ENCODE results near the gene CCRL2.
"Not testable (repeated sequence)": the region's sequence is repeated elsewhere in the genome, so short reads cannot be mapped to it uniquely, and the experiment has no call there.

The CCRL2 gene

DNA sequence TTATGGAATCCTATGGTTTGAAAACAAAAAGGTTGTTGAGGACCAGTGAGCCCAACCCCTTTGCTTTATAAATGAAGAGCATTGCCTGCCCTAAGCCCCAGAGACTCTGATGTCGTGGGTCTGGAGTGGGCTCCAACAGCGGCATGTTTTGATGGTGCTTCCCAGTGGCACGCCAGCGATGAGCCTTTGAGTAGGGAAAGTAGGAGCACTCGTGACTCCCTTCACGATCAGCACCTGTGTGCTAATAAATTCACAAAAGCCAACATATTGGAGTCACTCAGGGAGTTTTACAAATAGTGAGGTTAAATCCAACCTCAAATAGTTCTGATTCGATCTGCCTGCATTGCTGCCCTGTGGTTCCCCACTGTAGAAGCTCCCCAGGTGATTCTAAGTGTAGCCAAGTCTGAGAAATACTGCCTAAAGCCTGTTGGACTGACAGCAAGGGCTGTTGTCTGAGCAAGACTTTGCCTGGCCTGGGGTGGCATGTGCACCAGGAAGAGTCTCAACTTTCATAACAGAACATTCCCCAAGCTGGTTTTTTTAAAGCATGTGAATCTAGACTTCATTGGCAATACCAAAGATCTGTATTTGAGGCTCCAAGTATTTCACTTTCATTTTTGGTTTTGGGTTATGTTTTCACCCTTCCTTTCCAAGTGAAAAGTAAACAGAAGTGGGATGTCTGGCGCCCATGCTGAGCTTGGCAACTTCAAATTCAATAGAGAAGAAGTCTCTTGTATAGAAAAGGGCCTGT is 26.4 kb upstream of the CCRL2 start:
- DNase-seq (ENCODE audit: low spot score) (no peak), FAIRE-seq (no peak)

DNA sequence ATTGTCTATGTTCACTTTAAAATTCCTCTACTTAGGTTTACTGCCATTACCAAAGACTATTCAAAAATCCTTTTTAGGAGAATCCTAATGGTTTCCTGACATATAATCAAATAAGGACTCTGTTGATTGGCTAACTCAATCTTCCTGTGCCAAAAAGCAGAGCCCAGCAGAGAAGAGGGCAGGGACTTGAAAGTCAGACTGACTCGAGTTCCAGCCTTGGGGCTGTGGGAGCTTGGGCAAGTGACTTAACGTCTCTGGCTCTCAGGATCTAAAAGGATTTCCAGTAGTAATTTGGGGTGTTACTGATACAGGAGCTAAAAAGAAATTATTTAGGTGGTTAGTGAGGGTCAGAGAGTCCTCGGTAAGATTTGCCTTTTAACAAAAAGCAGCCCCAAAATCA is 25.4 kb upstream of the CCRL2 start:
- DNase-seq (ENCODE audit: low spot score) (no peak), FAIRE-seq (no peak)

DNA sequence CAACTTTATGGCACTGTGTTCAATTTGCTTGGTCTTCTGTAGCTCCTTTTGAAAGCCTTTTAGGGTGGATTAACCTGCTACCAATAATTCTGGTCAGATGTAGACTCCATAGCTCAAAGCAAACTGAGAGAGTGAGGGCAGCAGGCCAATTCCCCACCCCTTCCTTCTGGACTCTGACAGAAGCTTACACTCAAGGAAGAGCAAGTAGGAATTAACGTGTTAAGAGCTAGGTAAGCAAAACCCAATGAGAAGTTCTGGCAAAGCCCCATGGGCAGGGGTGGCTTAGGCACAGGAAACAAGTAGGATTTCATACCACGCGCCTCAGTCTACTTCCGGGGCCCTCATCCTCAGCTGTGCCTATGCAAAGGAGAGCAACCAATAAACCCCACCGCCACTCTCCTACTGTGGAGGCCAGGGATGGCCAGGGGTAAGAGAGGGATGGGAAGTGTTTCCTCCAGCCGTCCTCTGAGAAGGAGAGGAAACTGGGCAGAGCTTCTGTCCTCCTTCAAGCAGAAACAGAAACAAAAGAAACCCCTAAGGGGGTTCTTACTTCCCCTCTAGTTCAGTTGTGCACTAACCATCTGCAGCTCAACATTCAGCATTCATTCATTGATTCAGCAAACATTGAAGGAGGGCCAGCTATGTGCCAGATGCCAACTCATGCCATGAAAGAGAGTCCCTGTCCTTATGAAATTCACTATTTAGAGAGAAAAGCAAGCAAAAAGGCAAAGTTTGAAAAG is 23.7 kb upstream of the CCRL2 start:
- peak; percentile 85 for FAIRE-seq

DNA sequence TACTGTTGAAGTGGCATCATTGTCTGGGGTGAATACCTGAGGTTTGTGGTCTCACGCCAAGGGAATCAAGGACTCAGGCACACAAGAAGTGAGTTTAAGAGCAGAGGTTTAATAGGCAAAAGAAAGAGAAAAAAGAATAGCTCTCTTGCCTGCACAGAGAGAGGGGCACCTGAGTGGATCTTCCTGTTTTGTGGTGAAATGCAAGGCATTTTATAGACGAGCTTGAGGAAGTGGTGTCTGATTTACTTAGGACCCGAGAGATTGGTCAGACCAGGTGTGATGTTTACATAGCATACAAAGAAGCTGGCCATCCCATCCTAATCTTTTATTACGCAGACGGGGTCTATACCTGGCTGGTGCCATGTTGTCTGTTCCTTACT is 23.1 kb upstream of the CCRL2 start:
- FAIRE-seq (no peak), DNase-seq (ENCODE audit: low spot score) (no peak)

More for the DNA sequence above, 23.7 kb upstream of the CCRL2 start:
- no peak for DNase-seq (ENCODE audit: low spot score)

DNA sequence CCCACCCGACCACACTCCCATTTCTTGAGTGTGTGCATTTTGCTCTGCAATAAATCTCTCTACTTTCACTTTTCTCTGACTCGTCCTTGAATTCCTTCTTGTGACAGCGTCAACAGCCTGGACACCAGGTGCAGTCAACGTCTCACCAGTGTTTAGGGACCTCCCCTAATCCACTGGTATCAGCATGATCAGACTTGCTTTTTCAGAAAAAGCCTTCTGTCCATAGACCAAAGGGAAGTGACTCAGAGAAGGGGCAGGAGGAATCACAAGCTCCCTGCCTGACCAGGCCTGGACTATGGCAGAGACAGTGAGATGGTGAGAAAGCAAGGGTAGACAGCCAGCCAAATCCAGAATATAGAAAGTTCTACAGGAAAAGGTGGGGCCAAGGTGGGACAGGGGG is 20.9 kb upstream of the CCRL2 start:
- FAIRE-seq: peak; percentile 75
- DNase-seq (ENCODE audit: low spot score): peak; percentile 82

DNA sequence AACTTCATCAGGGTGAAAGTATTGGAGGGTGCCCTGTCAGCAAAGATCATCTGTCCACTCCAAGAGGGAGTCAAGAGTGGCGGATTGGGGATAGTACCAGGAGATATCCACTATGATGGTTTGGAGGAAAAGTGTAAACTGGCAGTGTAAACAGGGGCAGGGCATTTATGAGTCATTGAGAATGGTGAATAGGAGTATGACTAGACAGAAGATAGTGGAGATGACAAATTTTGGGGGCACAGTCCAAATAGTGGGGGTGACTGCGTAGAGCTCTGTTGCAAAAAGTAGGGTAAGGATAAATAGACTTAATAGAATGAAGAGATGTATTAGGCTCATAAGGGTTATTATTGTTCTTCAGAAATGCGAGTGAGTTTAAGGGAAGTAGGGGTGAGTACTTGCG is 18.2 kb upstream of the CCRL2 start:
- not testable (repeated sequence) for FAIRE-seq; DNase-seq (ENCODE audit: low spot score)

DNA sequence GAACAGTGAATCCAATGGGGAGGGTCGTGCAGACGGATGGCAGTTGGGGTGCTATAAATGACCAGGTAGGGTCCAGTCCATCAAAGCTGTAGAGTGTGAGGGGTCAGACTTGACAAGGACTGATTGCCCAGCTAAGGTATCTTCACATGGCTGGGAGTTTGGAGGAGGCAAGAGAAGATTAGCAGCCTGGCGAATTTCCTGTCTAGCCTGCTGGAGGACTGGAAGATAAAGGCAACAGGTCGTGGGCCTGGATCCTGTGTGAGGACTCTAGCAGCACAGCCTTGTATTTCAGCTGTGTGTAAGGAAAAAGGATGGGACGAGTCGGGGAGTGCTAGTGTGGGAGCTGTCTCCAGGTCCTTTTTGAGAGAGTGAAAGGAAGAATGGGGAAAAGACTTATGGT is 17.8 kb upstream of the CCRL2 start:
- no peak for FAIRE-seq
- DNase-seq (ENCODE audit: low spot score): no peak

DNA sequence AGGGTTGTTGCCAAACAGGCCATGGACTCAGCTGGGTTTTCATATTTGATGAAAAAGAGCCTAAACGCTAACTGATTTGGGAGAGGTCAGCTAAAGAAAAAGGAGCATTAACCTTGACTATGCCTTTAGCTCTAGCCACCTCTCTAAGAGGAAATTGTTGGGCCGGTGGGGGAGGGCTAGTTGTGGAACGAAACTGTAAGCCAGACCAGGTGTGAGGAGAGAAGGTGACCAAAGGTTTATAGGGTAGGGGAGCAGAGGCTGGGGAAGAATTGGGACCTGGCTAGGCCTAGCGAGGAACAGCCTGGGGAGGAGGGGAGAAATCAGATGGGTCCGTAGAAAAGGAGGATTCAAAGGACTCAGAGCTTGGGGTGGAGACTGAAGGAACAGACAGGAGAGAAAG is 15.5 kb upstream of the CCRL2 start:
- FAIRE-seq; DNase-seq (ENCODE audit: low spot score): not testable (repeated sequence)

DNA sequence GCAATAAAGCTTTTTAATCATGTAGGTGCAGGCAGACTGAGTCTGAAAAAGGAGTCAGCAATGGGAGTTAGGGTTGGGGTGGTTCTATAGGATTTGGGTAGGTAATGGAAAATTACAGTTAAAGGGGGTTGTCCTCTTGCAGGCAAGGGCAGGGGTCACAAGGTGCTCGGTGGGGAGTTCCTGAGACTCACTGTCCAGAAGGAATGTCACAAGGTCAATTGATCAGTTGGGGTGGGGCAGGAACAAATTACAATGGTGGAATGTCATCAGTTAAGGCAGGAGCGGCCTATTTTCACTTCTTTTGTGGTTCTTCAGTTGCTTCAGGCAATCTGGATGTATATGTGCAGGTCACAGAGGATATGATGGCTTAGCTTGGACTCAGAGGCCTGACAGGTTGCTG is 14.0 kb upstream of the CCRL2 start:
- DNase-seq (ENCODE audit: low spot score) (no peak), FAIRE-seq (no peak)

DNA sequence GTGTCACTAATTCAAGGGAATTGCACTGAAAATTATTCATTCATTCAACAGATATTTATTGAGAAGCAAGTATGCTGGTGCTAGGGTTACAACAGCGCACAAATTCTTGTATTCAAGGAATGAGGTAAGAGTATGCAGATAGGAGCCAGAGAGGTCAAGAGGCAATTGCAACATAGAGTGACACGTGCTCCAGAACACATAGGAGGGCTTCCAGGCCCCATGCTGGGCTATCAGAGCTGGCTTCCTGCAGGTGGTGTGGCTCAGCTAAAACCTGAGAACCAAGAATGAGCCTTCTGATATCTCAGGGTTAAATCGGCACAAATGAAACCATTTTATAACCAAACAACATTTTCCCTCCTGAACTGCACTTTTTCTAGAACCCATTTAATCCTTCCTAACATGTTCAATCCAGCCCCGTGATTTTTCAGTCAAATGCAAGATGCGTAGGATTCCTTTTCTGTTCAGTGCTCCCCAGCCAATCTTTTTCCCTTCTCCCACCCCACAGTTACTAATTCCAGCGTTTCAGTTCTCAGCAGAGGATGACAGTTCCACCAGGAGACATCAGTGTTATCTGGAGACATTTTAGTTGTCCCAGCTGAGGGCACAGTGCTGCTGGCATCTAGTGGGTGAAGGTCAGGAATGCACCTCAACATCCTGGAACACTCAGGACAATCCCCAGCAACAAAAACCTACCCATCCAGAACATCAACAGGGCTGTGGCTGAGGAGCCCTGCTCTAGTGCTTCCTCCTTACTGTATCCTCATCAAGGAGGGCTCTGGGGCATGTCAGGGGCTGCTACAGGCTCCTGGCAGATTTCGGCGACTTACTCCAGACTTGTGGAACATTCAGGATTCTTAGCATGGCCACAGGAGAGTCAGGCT is 13.3 kb upstream of the CCRL2 start:
- DNase-seq (ENCODE audit: low spot score): no peak
- no peak for FAIRE-seq

DNA sequence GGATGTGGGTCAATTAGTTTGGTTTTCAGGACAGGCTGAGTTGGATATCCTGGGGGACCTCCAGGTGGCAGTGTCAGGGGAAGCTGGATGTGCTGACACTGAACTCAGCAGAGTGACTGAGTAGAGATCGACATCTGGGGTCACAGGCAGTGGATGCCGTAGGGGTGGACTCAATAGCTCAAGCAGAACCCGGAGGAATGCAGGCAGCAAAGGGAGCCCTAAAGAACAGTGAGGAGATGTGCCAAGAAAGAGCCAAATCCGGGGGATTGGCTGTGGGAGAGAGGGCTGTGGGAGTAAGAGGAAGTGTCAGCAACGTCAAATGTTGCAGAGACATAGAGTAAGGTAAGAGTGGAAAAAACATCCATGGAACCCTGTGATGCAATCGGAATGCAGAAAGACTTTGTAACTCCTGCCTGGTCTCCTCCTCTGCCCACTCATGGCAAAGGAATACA is 11.8 kb upstream of the CCRL2 start:
- no peak for FAIRE-seq
- DNase-seq (ENCODE audit: low spot score): no peak

DNA sequence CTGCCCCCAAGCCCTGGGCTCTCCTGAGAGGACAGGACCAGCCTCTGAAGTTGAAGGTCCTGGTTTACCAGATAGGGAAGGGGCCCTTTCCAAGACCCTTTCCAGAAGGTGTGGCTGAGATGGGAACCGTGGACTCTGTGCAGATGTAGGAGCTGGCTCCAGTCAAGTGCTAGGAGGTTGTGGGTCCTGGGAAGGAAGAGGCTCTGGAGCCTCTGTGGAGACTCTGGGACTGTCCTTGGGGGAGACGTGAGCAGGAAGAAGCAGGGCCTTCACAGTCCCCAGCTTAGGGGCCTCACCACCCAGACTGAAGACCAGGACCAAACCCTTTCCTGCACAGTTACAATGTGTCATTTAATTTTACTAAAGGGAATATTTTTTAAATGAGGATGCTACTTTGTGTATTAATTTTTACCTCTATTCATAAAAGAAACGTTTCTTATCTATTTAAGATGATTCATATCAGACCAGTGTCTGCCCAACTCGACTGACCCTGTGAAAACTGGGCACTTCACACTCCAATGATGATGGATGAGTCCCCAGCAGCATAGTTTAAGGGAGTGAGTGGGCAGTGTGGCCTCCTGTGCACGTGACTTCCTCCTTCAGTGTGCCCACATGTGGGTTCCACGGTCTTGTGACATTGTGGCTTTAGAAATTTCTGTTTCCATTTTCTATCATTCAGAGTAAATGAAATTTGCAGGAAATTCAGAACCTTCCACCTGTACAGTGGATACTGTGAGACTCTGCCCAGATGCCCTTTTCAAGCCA is 11.1 kb upstream of the CCRL2 start:
- DNase-seq (ENCODE audit: low spot score) (no peak), FAIRE-seq (no peak)

DNA sequence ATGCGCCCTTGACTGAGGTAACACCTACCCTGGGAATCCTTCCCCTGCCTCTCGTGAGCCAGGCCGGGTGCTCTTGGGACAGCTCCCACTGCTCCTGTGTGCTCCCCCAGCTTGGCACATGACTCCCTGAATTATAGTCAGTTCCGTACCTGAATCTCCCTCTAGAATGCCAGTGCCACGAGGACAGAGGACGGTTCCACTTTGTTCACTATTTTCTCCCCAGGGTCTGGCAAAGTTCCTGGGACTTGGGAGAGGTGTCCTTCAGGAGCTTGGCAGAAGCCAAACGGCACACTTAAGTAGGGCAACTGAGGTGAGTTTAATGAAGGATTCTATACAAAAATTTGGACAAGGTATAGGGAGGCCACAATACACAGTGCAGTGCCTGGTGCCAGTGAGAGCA is 9.9 kb upstream of the CCRL2 start:
- no peak for DNase-seq (ENCODE audit: low spot score)
- FAIRE-seq: no peak

DNA sequence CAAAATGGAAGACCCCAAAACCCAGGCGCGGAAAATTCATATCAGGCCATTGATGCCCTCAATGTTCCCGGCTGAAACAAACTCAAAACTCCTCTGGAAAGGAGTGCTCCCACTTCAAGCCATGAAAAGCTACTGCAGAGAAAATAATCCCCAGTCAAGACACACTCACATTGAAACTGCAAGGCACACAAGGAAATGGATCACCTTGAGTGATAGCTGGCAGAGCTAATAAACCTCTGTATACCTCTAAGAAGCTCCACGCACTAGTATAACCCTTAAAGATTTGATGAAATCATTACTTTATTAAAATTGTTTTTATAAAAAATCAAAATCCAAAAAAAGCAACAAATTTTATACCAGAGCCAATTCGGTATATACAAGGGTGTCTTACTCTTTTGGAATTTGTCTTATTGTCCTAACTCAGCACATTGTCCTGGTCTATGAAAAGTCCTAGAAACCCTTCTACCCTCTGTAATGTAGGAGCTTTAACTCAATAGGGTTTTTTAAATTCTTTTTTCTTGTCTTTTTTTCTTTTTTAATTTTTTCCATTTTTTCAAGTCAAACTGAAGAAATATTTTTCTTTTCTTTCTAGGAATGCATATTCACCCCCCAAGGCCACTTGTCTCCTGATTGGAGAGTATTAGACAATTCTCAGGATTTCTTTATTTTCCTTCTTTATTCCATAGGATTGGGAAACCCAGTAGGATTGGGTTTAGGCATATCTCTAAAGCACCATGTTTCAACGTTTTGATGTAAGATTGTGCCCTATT is 8.7 kb upstream of the CCRL2 start:
- FAIRE-seq (no peak), DNase-seq (ENCODE audit: low spot score) (no peak)

DNA sequence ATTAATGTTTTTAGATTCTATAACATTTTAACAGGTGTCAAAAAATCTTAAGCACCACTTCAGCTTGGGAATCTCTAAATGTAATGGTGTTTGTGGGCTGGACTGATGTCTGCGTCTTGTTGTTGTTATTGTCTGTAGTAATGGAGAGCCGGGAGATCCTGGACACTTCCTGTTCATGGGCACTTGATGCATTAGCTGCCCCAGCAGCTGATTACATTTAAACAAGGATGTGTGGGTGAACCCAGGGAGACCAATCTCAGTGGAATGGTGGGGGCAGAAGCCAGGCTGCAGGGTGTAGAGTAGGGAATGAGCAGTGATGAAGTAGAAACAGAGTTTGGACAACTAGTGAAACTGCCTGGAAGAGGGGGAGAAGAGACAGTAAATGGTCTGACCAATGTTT is 8.0 kb upstream of the CCRL2 start:
- no peak for FAIRE-seq
- DNase-seq (ENCODE audit: low spot score): no peak

DNA sequence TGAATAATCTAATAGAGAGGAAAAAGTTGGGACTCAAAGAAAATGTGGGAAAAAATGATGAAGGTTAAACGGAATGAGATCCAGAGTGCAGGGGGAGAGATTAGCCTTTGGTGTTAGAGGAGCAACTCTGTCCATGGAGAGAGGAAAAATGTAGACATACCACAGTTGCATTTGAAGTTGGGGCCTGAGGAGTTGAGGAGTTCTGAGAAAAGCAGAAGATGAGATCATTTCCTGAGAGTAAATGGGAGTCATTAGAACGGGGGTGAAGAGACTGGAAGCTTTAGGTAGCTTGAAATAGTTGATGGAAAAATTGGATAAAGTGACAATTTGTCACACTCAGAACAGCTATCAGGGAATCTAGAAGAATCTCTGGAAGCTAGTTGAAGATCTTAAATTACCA is 7.5 kb upstream of the CCRL2 start:
- no peak for FAIRE-seq
- DNase-seq (ENCODE audit: low spot score): no peak

DNA sequence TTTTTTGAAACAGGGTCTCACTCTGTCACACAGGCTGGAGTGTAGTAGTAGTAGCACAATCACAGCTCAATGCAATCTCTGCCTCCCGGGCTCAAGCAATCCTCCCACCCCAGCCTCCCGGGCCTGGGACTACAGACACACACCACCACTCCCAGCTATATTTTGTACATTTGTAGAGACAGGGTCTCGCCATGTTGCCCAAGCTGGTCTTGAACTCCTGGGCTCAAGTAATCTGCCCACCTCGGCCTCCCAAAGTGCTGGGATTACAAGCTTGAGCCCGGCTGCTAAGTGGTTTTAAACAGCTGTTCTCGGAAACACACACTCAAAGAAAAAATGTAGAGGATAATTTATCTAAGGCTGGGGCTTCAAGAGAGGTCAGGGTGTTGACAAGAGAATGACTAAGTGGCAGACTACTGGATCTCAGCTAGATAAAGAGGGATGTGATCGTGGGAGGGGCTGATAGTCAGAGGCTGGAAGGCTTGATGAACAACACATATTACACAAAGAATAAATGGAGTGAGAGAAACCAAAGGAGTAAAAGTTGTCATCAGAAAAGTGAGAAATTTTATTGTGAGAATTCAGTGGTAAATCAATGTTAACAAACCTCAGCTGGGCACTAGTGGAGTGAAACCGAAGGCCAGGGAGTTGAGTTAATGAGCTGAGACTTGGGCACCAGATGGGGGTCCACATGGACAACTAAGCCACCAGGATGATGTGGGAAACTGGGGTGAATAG is 6.9 kb upstream of the CCRL2 start:
- no peak for FAIRE-seq
- no peak for DNase-seq (ENCODE audit: low spot score)

DNA sequence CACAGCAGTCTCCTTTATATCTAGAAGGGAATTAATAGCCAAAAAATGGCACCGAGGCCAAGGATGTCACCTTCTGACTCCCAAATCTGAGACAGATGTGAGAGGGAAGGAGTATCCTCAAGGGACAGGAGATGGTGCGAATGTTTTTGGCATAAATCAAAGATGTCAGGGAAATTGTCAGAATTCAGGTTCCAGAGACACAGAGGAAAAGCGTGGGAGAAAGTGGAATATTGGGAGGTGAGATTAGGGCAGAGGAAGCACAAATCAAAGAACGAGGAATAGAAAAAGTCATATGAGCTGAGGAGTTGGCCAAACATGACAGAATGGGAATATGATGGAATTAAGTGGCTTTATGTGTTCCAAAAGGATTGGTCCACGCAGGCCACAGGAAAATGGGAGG is 6.2 kb upstream of the CCRL2 start:
- DNase-seq (ENCODE audit: low spot score): no peak
- no peak for FAIRE-seq

DNA sequence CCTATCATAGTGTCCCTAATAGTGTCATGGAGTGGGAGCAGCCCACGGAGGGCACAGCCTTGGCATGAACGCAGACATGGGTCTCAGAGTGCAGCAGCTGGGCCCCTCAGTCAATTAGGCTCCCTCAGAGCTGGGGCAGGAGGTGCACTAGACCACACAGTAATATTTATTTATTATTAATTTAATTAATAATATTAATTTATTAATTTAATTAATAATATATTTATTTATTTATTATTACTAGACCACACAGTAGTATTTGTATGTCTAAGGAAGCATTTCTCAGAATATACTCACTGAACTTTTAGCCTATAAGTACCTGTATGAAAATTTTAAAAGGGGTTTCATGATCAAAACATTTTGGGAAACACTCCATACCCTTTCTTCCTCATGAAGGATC is 5.5 kb upstream of the CCRL2 start:
- DNase-seq (ENCODE audit: low spot score) (no peak), FAIRE-seq (no peak)

DNA sequence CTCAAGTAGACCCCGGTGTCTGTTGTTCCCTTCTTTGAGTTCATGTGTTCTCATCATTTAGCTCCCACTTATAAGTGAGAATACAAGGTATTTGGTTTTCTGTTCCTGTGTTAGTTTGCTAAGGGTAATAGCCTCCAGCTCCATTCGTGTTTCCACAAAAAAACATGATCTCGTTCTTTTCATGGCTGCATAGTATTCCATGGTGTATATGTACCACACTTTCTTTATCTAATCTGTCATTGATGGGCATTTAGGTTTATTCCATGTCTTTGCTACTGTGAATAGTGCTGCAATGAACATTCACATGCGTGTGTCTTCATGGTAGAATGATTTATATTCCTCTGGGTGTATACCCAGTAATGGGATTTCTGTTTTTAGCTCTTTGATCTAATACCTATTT is 4.2 kb upstream of the CCRL2 start:
- not testable (repeated sequence) for FAIRE-seq; DNase-seq (ENCODE audit: low spot score)

Measured in urothelium cell line (cell line).